OCI-LY7 (cell line): ENCODE results near the gene TFEC.

ENCODE experiments used
- CTCF ChIP-seq: fragments of 200-600 bp; sonication (generic); conservative IDR thresholded peaks from 2 replicates; pipeline ENCODE4 v1.5.1; 2014; ENCODE audit warnings: mild to moderate bottlenecking, antibody characterized with exemption, low read length, moderate library complexity, mixed read lengths
- EZH2phosphoT487 ChIP-seq: fragments of 200-600 bp; sonication (generic); IDR thresholded peaks from 2 replicates; pipeline ENCODE4 v1.6.1; 2018; ENCODE audit warnings: low read depth, borderline replicate concordance, mild to moderate bottlenecking, mixed run types, antibody characterized with exemption, low read length, moderate library complexity, mixed read lengths

- TF ChIP-seq CTCF (no peak), EZH2phosphoT487 (no peak)
These were observed 54.8 kb downstream of the TFEC start for GRCh38 chr7:115975766-115976165.
